ENCODE measurements around the gene ADCY5.

The ADCY5 gene

GRCh38 chr3:123337226-123337625, 111.7 kb downstream of the ADCY5 start:
- no peak overlapping the region for H3K18ac ChIP-seq (ENCODE audit: low read length)

GRCh38 chr3:123336441-123336851, 112.4 kb downstream of the ADCY5 start:
- Histone ChIP-seq H2BK5ac (ENCODE audit: low read length) (no peak overlapping the region), H2AK5ac (ENCODE audit: low read length) (no peak overlapping the region), H3K4me3 (ENCODE audit: low read length) (no peak overlapping the region), H3K4ac (ENCODE audit: low read depth, low read length) (no peak overlapping the region), H4K8ac (ENCODE audit: low read depth, low read length) (no peak overlapping the region), H3K56ac (ENCODE audit: low read length) (no peak overlapping the region), H3K4me1 (ENCODE audit: control insufficient read depth, low read depth, low read length) (no peaks in the 10 kb centered on the region), H3K36me3 (ENCODE audit: control insufficient read depth, insufficient read depth, low read length) (no peaks in the 10 kb centered on the region), H3K79me1 (ENCODE audit: low read length) (no peaks in the 10 kb centered on the region), H3K27me3 (ENCODE audit: insufficient read depth, low read length, poor library complexity) (no peaks in the 10 kb centered on the region), H3K4me2 (ENCODE audit: low read length) (no peak overlapping the region), H3K9ac (ENCODE audit: low read length) (no peak overlapping the region), H3K27ac (ENCODE audit: low read depth, low read length) (no peak overlapping the region), H3K23ac (ENCODE audit: low read length) (no peak overlapping the region), H2BK15ac (replicated peaks; ENCODE audit: low read depth) (no peak overlapping the region), H3K18ac (ENCODE audit: low read length) (no peak overlapping the region), H4K5ac (ENCODE audit: low read length) (no peak overlapping the region), H2BK120ac (ENCODE audit: low read depth, low read length) (no peak overlapping the region), H3K79me2 (ENCODE audit: control insufficient read depth, insufficient read depth, low read length) (no peaks in the 10 kb centered on the region)
- no peak for DNase-seq
- no CpG with 5 or more reads among the region's 7 CpGs for WGBS (ENCODE audit: extremely low coverage, insufficient coverage, low lambda C conversion rate)

More at GRCh38 chr3:123337226-123337625, 111.7 kb downstream of the ADCY5 start:
- Histone ChIP-seq H3K4ac (ENCODE audit: low read depth, low read length) (no peak overlapping the region), H3K4me3 (ENCODE audit: low read length) (no peak overlapping the region), H3K4me1 (ENCODE audit: control insufficient read depth, low read depth, low read length) (no peaks in the 10 kb centered on the region), H3K23ac (ENCODE audit: low read length) (no peak overlapping the region), H2AK5ac (ENCODE audit: low read length) (no peak overlapping the region), H2BK15ac (replicated peaks; ENCODE audit: low read depth) (no peak overlapping the region), H3K36me3 (ENCODE audit: control insufficient read depth, insufficient read depth, low read length) (no peaks in the 10 kb centered on the region), H3K4me2 (ENCODE audit: low read length) (no peak overlapping the region), H3K9ac (ENCODE audit: low read length) (no peak overlapping the region), H3K79me1 (ENCODE audit: low read length) (no peaks in the 10 kb centered on the region), H4K8ac (ENCODE audit: low read depth, low read length) (no peak overlapping the region), H2BK120ac (ENCODE audit: low read depth, low read length) (no peak overlapping the region), H3K56ac (ENCODE audit: low read length) (no peak overlapping the region), H3K79me2 (ENCODE audit: control insufficient read depth, insufficient read depth, low read length) (no peaks in the 10 kb centered on the region), H2BK5ac (ENCODE audit: low read length) (no peak overlapping the region), H3K27me3 (ENCODE audit: insufficient read depth, low read length, poor library complexity) (no peaks in the 10 kb centered on the region), H3K27ac (ENCODE audit: low read depth, low read length) (no peak overlapping the region), H4K5ac (ENCODE audit: low read length) (no peak overlapping the region)
- no peak for DNase-seq
- no CpG with 5 or more reads among the region's 11 CpGs for WGBS (ENCODE audit: extremely low coverage, insufficient coverage, low lambda C conversion rate)

- H2BK120ac ChIP-seq (ENCODE audit: low read depth, low read length) = no peak overlapping the region
- no peak overlapping the region for H3K23ac ChIP-seq (ENCODE audit: low read length)
- H3K27me3 ChIP-seq (ENCODE audit: insufficient read depth, low read length, poor library complexity) = no peaks in the 10 kb centered on the region
- H3K79me2 ChIP-seq (ENCODE audit: control insufficient read depth, insufficient read depth, low read length) = no peaks in the 10 kb centered on the region
- H3K4me2 ChIP-seq (ENCODE audit: low read length) = no peak overlapping the region
- H3K4ac ChIP-seq (ENCODE audit: low read depth, low read length) = no peak overlapping the region
- H3K4me1 ChIP-seq (ENCODE audit: control insufficient read depth, low read depth, low read length) = no peaks in the 10 kb centered on the region
- H3K18ac ChIP-seq (ENCODE audit: low read length) = no peak overlapping the region
- H4K8ac ChIP-seq (ENCODE audit: low read depth, low read length) = no peak overlapping the region
- H3K9ac ChIP-seq (ENCODE audit: low read length) = no peak overlapping the region
- H2AK5ac ChIP-seq (ENCODE audit: low read length) = no peak overlapping the region
- no peaks in the 10 kb centered on the region for H3K79me1 ChIP-seq (ENCODE audit: low read length)
- no peaks in the 10 kb centered on the region for H3K36me3 ChIP-seq (ENCODE audit: control insufficient read depth, insufficient read depth, low read length)
- no peak overlapping the region for H4K5ac ChIP-seq (ENCODE audit: low read length)
- H3K56ac ChIP-seq (ENCODE audit: low read length) = no peak overlapping the region
- no peak for DNase-seq
- H2BK5ac ChIP-seq (ENCODE audit: low read length) = no peak overlapping the region
- H3K27ac ChIP-seq (ENCODE audit: low read depth, low read length) = no peak overlapping the region
- H2BK15ac ChIP-seq (replicated peaks; ENCODE audit: low read depth) = no peak overlapping the region
- no peak overlapping the region for H3K4me3 ChIP-seq (ENCODE audit: low read length)
- WGBS (ENCODE audit: extremely low coverage, insufficient coverage, low lambda C conversion rate) = no CpG with 5 or more reads among the region's 4 CpGs
Measured at GRCh38 chr3:123336001-123336400, 112.9 kb downstream of the ADCY5 start.

- Histone ChIP-seq H4K8ac (ENCODE audit: low read depth, low read length) (no peak overlapping the region), H2BK15ac (replicated peaks; ENCODE audit: low read depth) (no peak overlapping the region), H3K79me2 (ENCODE audit: control insufficient read depth, insufficient read depth, low read length) (no peaks in the 10 kb centered on the region), H2BK5ac (ENCODE audit: low read length) (no peak overlapping the region), H3K56ac (ENCODE audit: low read length) (no peak overlapping the region), H3K27me3 (ENCODE audit: insufficient read depth, low read length, poor library complexity) (no peaks in the 10 kb centered on the region), H3K36me3 (ENCODE audit: control insufficient read depth, insufficient read depth, low read length) (no peaks in the 10 kb centered on the region), H3K4ac (ENCODE audit: low read depth, low read length) (no peak overlapping the region), H3K4me3 (ENCODE audit: low read length) (no peak overlapping the region), H3K79me1 (ENCODE audit: low read length) (no peaks in the 10 kb centered on the region), H2AK5ac (ENCODE audit: low read length) (no peak overlapping the region), H3K9ac (ENCODE audit: low read length) (no peak overlapping the region), H2BK120ac (ENCODE audit: low read depth, low read length) (no peak overlapping the region), H3K23ac (ENCODE audit: low read length) (no peak overlapping the region), H3K27ac (ENCODE audit: low read depth, low read length) (no peak overlapping the region), H4K5ac (ENCODE audit: low read length) (no peak overlapping the region), H3K18ac (ENCODE audit: low read length) (no peak overlapping the region), H3K4me2 (ENCODE audit: low read length) (no peak overlapping the region), H3K4me1 (ENCODE audit: control insufficient read depth, low read depth, low read length) (no peaks in the 10 kb centered on the region)
- DNase-seq = no peak
- 100% methylated on average over 3 of the region's 14 CpGs for WGBS (ENCODE audit: extremely low coverage, insufficient coverage, low lambda C conversion rate)
Measured at GRCh38 chr3:123335007-123335670, 113.8 kb downstream of the ADCY5 start.

- no peak overlapping the region for H2BK15ac ChIP-seq (replicated peaks; ENCODE audit: low read depth)
- no peak overlapping the region for H4K8ac ChIP-seq (ENCODE audit: low read depth, low read length)
- H3K79me2 ChIP-seq (ENCODE audit: control insufficient read depth, insufficient read depth, low read length) = no peaks in the 10 kb centered on the region
- no peak overlapping the region for H3K18ac ChIP-seq (ENCODE audit: low read length)
- no peaks in the 10 kb centered on the region for H3K79me1 ChIP-seq (ENCODE audit: low read length)
- H3K27me3 ChIP-seq (ENCODE audit: insufficient read depth, low read length, poor library complexity) = no peaks in the 10 kb centered on the region
- no peak overlapping the region for H4K5ac ChIP-seq (ENCODE audit: low read length)
- H3K27ac ChIP-seq (ENCODE audit: low read depth, low read length) = no peak overlapping the region
- DNase-seq = no peak
- no peak overlapping the region for H3K4me2 ChIP-seq (ENCODE audit: low read length)
- no peak overlapping the region for H2AK5ac ChIP-seq (ENCODE audit: low read length)
- H3K4ac ChIP-seq (ENCODE audit: low read depth, low read length) = no peak overlapping the region
- no peaks in the 10 kb centered on the region for H3K4me1 ChIP-seq (ENCODE audit: control insufficient read depth, low read depth, low read length)
- H2BK120ac ChIP-seq (ENCODE audit: low read depth, low read length) = no peak overlapping the region
- H3K56ac ChIP-seq (ENCODE audit: low read length) = no peak overlapping the region
- H2BK5ac ChIP-seq (ENCODE audit: low read length) = no peak overlapping the region
- no CpG with 5 or more reads among the region's 7 CpGs for WGBS (ENCODE audit: extremely low coverage, insufficient coverage, low lambda C conversion rate)
- no peak overlapping the region for H3K9ac ChIP-seq (ENCODE audit: low read length)
- no peaks in the 10 kb centered on the region for H3K36me3 ChIP-seq (ENCODE audit: control insufficient read depth, insufficient read depth, low read length)
- no peak overlapping the region for H3K23ac ChIP-seq (ENCODE audit: low read length)
- no peak overlapping the region for H3K4me3 ChIP-seq (ENCODE audit: low read length)
Measured at GRCh38 chr3:123334056-123334455, 114.8 kb downstream of the ADCY5 start.

- Histone ChIP-seq H3K18ac (ENCODE audit: low read length) (no peak overlapping the region), H3K79me1 (ENCODE audit: low read length) (no peaks in the 10 kb centered on the region), H3K27ac (ENCODE audit: low read depth, low read length) (no peak overlapping the region), H4K5ac (ENCODE audit: low read length) (no peak overlapping the region), H3K79me2 (ENCODE audit: control insufficient read depth, insufficient read depth, low read length) (no peaks in the 10 kb centered on the region), H2BK120ac (ENCODE audit: low read depth, low read length) (no peak overlapping the region), H3K4me3 (ENCODE audit: low read length) (no peak overlapping the region), H3K4ac (ENCODE audit: low read depth, low read length) (no peak overlapping the region), H3K9ac (ENCODE audit: low read length) (no peak overlapping the region), H3K4me2 (ENCODE audit: low read length) (no peak overlapping the region), H3K27me3 (ENCODE audit: insufficient read depth, low read length, poor library complexity) (no peaks in the 10 kb centered on the region), H2BK5ac (ENCODE audit: low read length) (no peak overlapping the region), H2BK15ac (replicated peaks; ENCODE audit: low read depth) (no peak overlapping the region), H3K36me3 (ENCODE audit: control insufficient read depth, insufficient read depth, low read length) (no peaks in the 10 kb centered on the region), H4K8ac (ENCODE audit: low read depth, low read length) (no peak overlapping the region), H3K23ac (ENCODE audit: low read length) (no peak overlapping the region), H2AK5ac (ENCODE audit: low read length) (no peak overlapping the region), H3K4me1 (ENCODE audit: control insufficient read depth, low read depth, low read length) (no peaks in the 10 kb centered on the region), H3K56ac (ENCODE audit: low read length) (no peak overlapping the region)
- DNase-seq = no peak
- no CpG with 5 or more reads among the region's 10 CpGs for WGBS (ENCODE audit: extremely low coverage, insufficient coverage, low lambda C conversion rate)
Measured at GRCh38 chr3:123333401-123333800, 115.5 kb downstream of the ADCY5 start.
